HepG2 (cell line): ENCODE measurements around the gene KAT2A. TPM values are rescaled to one million over a fixed set of nuclear protein-coding genes. Genes with fewer than 3 reads are reported as not detected.

Experiments used
- CBX2 ChIP-seq, 2 experiments: fragments of 200-600 bp in 1 of 2; sonication (generic); formaldehyde crosslinking in 1 of 2; IDR thresholded peaks; 2 replicates each; pipeline versions ENCODE4 v1.7.0 to v1.8.1; 2018 to 2022; ENCODE audit warnings: low read depth in 2 of 2, low read length in 1 of 2, mild to moderate bottlenecking in 1 of 2, missing genetic modification reagents in 1 of 2
- KDM5B ChIP-seq: sonication (generic); formaldehyde crosslinking; IDR thresholded peaks from 2 replicates; pipeline ENCODE4 v1.4.0; 2020; ENCODE audit warnings: missing genetic modification reagents, mild to moderate bottlenecking, borderline replicate concordance
- KLF6 ChIP-seq: IDR thresholded peaks from 2 replicates; pipeline ENCODE4 v1.8.0; 2016; ENCODE audit warnings: missing biosample characterization, missing genetic modification reagents
- SNAI1 ChIP-seq: sonication (generic); formaldehyde crosslinking; IDR thresholded peaks from 2 replicates; pipeline ENCODE4 v1.5.0; 2020; ENCODE audit warnings: mild to moderate bottlenecking, missing genetic modification reagents, borderline replicate concordance
- SRSF1 ChIP-seq: fragments of 200-400 bp; formaldehyde crosslinking; optimal IDR thresholded peaks from 2 replicates; pipeline ENCODE3; 2017; ENCODE audit warnings: mild to moderate bottlenecking, low read depth, low read length, moderate library complexity
- TMF1 ChIP-seq: sonication (generic); formaldehyde crosslinking; IDR thresholded peaks from 2 replicates; pipeline ENCODE4 v1.8.1; 2022; ENCODE audit warnings: low read depth, missing genetic modification reagents
- ZNF253 ChIP-seq: sonication (generic); formaldehyde crosslinking; IDR thresholded peaks from 2 replicates; pipeline ENCODE4 v1.8.0; 2022; ENCODE audit warnings: mild to moderate bottlenecking, missing genetic modification reagents, borderline replicate concordance
- ZNF572 ChIP-seq: sonication (generic); formaldehyde crosslinking; IDR thresholded peaks from 2 replicates; pipeline ENCODE4 v1.5.1; 2020; ENCODE audit warnings: mild to moderate bottlenecking, missing genetic modification reagents
- polyA plus RNA-seq, 8 experiments: library from polyadenylated mRNA; depleted of rRNA in 3 of 8; stranded (reverse) in 7 of 8; unstranded in 1 of 8; fragments of >200 nt; fragmentation: Illumina TruSeq in 4 of 8; extraction: Trizol in 4 of 8; gene quantifications; 2 replicates each; pipeline versions ENCODE4 v1.2.1 to v1.2.3, GENCODE V29; 2011 to 2016; ENCODE audit warnings: low read depth in 4 of 8, missing spikeins in 1 of 8, mixed read lengths in 1 of 8; ENCODE audit not compliant: insufficient read depth in 1 of 8
- total RNA-seq, 5 experiments: library from RNA; depleted of rRNA; stranded (reverse); fragments of >200 nt; fragmentation: Illumina TruSeq; extraction: Trizol; gene quantifications; 2 replicates each; pipeline ENCODE4 v1.2.3, GENCODE V29; 2016; ENCODE audit warnings: low read depth in 1 of 5
- TF ChIP-seq, protein P1 (sequence below): sonication (generic); formaldehyde crosslinking; conservative IDR thresholded peaks from 2 replicates; pipeline ENCODE4 v1.4.0; 2020; ENCODE audit warnings: missing genetic modification reagents
- TF ChIP-seq, protein P2 (sequence below): sonication (generic); formaldehyde crosslinking; conservative IDR thresholded peaks from 2 replicates; pipeline ENCODE4 v1.4.0; 2020; ENCODE audit warnings: missing genetic modification reagents
- TF ChIP-seq, protein P3 (sequence below): sonication (generic); formaldehyde crosslinking; IDR thresholded peaks from 2 replicates; pipeline ENCODE4 v1.9.0; 2021; ENCODE audit warnings: missing genetic modification reagents, borderline replicate concordance
- TF ChIP-seq, protein P4 (sequence below): sonication (generic); formaldehyde crosslinking; IDR thresholded peaks from 2 replicates; pipeline ENCODE4 v1.4.0; 2020; ENCODE audit warnings: low read depth, mild to moderate bottlenecking, missing genetic modification reagents
- TF ChIP-seq, protein P5 (sequence below): IDR thresholded peaks from 2 replicates; pipeline ENCODE4 v1.6.1; 2016; ENCODE audit warnings: missing compliant biosample characterization, missing genetic modification reagents, borderline replicate concordance
- TF ChIP-seq, protein P6 (sequence below): sonication (generic); formaldehyde crosslinking; IDR thresholded peaks from 2 replicates; pipeline ENCODE4 v1.5.0; 2020; ENCODE audit warnings: mild to moderate bottlenecking, missing genetic modification reagents
- TF ChIP-seq, protein P7 (sequence below): fragments of 450-650 bp; IDR thresholded peaks from 2 replicates; pipeline ENCODE4 v1.6.1; 2017

Gene KAT2A
- total and polyA plus RNA-seq, 2 of the 13 experiments (the other 11 are each of a cell fraction or from before 2014, with no cell fraction given), result 29.1 to 90.4 TPM

DNA sequence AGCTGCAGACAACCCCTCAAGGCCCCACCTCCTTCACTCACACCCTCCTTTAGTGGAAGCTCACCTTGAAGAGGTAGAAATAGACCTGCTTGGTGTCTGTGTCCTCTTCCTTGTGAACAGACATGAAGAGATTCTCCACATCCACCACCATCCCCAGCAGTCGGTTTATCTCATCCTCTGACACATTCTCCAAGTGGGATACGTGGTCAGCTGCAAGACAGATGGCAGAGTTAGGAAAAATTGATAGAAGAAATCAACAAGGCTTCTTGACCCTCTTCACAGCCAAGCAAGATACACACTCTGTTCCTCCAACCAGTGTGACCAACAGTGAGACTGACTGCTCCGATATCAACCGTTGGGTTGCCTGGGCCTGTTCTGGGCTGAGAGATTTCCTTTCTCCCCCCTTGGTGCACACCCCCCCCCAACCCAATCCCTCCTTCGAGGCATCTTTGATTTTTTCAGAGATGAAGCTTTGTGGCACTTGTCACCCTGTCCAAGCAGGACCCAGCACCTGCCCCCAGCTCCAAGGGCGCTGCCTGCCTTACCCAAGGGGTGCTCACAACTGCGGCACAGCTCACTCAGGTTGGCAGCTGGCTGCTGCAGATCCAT lies 902 bp downstream of the KAT2A start (continued):
- TF ChIP-seq, protein P1, sequence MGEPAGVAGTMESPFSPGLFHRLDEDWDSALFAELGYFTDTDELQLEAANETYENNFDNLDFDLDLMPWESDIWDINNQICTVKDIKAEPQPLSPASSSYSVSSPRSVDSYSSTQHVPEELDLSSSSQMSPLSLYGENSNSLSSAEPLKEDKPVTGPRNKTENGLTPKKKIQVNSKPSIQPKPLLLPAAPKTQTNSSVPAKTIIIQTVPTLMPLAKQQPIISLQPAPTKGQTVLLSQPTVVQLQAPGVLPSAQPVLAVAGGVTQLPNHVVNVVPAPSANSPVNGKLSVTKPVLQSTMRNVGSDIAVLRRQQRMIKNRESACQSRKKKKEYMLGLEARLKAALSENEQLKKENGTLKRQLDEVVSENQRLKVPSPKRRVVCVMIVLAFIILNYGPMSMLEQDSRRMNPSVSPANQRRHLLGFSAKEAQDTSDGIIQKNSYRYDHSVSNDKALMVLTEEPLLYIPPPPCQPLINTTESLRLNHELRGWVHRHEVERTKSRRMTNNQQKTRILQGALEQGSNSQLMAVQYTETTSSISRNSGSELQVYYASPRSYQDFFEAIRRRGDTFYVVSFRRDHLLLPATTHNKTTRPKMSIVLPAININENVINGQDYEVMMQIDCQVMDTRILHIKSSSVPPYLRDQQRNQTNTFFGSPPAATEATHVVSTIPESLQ (CRISPR knock-in tag), result no peak
- TF ChIP-seq KLF6 (CRISPR knock-in tag) (no peak), SNAI1 (CRISPR knock-in tag) (no peak), ZNF572 (CRISPR knock-in tag) (no peak), KDM5B (CRISPR knock-in tag) (no peak), CBX2 (IDR thresholded peaks at IDR 0.05; ENCODE audit: low read depth, low read length) (no peak), CBX2 (CRISPR knock-in tag; IDR thresholded peaks at IDR 0.05; ENCODE audit: low read depth) (no peak), TMF1 (CRISPR knock-in tag) (no peak), ZNF253 (CRISPR knock-in tag) (no peak), SRSF1 (no peak)
- TF ChIP-seq, protein P2, sequence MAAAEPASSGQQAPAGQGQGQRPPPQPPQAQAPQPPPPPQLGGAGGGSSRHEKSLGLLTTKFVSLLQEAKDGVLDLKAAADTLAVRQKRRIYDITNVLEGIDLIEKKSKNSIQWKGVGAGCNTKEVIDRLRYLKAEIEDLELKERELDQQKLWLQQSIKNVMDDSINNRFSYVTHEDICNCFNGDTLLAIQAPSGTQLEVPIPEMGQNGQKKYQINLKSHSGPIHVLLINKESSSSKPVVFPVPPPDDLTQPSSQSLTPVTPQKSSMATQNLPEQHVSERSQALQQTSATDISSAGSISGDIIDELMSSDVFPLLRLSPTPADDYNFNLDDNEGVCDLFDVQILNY (CRISPR knock-in tag), result no peak
- TF ChIP-seq, protein P3, sequence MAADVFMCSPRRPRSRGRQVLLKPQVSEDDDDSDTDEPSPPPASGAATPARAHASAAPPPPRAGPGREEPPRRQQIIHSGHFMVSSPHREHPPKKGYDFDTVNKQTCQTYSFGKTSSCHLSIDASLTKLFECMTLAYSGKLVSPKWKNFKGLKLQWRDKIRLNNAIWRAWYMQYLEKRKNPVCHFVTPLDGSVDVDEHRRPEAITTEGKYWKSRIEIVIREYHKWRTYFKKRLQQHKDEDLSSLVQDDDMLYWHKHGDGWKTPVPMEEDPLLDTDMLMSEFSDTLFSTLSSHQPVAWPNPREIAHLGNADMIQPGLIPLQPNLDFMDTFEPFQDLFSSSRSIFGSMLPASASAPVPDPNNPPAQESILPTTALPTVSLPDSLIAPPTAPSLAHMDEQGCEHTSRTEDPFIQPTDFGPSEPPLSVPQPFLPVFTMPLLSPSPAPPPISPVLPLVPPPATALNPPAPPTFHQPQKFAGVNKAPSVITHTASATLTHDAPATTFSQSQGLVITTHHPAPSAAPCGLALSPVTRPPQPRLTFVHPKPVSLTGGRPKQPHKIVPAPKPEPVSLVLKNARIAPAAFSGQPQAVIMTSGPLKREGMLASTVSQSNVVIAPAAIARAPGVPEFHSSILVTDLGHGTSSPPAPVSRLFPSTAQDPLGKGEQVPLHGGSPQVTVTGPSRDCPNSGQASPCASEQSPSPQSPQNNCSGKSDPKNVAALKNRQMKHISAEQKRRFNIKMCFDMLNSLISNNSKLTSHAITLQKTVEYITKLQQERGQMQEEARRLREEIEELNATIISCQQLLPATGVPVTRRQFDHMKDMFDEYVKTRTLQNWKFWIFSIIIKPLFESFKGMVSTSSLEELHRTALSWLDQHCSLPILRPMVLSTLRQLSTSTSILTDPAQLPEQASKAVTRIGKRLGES (CRISPR knock-in tag), result no peak
- TF ChIP-seq, protein P4, sequence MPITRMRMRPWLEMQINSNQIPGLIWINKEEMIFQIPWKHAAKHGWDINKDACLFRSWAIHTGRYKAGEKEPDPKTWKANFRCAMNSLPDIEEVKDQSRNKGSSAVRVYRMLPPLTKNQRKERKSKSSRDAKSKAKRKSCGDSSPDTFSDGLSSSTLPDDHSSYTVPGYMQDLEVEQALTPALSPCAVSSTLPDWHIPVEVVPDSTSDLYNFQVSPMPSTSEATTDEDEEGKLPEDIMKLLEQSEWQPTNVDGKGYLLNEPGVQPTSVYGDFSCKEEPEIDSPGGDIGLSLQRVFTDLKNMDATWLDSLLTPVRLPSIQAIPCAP (CRISPR knock-in tag), result no peak
- TF ChIP-seq, protein P5, sequence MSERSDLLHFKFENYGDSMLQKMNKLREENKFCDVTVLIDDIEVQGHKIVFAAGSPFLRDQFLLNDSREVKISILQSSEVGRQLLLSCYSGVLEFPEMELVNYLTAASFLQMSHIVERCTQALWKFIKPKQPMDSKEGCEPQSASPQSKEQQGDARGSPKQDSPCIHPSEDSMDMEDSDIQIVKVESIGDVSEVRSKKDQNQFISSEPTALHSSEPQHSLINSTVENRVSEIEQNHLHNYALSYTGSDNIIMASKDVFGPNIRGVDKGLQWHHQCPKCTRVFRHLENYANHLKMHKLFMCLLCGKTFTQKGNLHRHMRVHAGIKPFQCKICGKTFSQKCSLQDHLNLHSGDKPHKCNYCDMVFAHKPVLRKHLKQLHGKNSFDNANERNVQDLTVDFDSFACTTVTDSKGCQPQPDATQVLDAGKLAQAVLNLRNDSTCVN, result no peak
- TF ChIP-seq, protein P6, sequence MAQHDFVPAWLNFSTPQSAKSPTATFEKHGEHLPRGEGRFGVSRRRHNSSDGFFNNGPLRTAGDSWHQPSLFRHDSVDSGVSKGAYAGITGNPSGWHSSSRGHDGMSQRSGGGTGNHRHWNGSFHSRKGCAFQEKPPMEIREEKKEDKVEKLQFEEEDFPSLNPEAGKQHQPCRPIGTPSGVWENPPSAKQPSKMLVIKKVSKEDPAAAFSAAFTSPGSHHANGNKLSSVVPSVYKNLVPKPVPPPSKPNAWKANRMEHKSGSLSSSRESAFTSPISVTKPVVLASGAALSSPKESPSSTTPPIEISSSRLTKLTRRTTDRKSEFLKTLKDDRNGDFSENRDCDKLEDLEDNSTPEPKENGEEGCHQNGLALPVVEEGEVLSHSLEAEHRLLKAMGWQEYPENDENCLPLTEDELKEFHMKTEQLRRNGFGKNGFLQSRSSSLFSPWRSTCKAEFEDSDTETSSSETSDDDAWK (CRISPR knock-in tag), result no peak
- TF ChIP-seq, protein P7, sequence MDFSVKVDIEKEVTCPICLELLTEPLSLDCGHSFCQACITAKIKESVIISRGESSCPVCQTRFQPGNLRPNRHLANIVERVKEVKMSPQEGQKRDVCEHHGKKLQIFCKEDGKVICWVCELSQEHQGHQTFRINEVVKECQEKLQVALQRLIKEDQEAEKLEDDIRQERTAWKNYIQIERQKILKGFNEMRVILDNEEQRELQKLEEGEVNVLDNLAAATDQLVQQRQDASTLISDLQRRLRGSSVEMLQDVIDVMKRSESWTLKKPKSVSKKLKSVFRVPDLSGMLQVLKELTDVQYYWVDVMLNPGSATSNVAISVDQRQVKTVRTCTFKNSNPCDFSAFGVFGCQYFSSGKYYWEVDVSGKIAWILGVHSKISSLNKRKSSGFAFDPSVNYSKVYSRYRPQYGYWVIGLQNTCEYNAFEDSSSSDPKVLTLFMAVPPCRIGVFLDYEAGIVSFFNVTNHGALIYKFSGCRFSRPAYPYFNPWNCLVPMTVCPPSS, result no peak
